HepG2 (cell line): ENCODE results near the gene TLK2.

Experiments
- BRCA1 ChIP-seq: sonication (generic); formaldehyde crosslinking; IDR thresholded peaks from 2 replicates; pipeline ENCODE4 v1.4.0; 2020; ENCODE audit warnings: missing genetic modification reagents
- CTCF ChIP-seq: sonication (generic); formaldehyde crosslinking; IDR thresholded peaks from 2 replicates; pipeline ENCODE4 v1.5.0; 2020; ENCODE audit warnings: mild to moderate bottlenecking, missing genetic modification reagents, moderate library complexity
- EZH2 ChIP-seq: conservative IDR thresholded peaks from 2 replicates; pipeline ENCODE4 v1.6.1; 2012; ENCODE audit warnings: mild to moderate bottlenecking, low read depth, low read length, moderate library complexity
- NFE2L1 ChIP-seq: sonication (generic); formaldehyde crosslinking; IDR thresholded peaks from 2 replicates; pipeline ENCODE4 v1.4.0; 2020; ENCODE audit warnings: missing genetic modification reagents, mild to moderate bottlenecking, borderline replicate concordance
- SIN3A ChIP-seq: IDR thresholded peaks from 2 replicates; pipeline ENCODE4 v1.6.1; 2011; ENCODE audit warnings: low read depth, mild to moderate bottlenecking, control low read depth, low read length, borderline replicate concordance
- THYN1 ChIP-seq: sonication (generic); formaldehyde crosslinking; IDR thresholded peaks from 2 replicates; pipeline ENCODE4 v1.8.1; 2023; ENCODE audit warnings: low read depth, mild to moderate bottlenecking, moderate library complexity, missing genetic modification reagents, borderline replicate concordance
- ZNF136 ChIP-seq: sonication (generic); formaldehyde crosslinking; IDR thresholded peaks from 2 replicates; pipeline ENCODE4 v1.8.1; 2022; ENCODE audit warnings: low read depth, mild to moderate bottlenecking, moderate library complexity, missing genetic modification reagents
- ZNF512 ChIP-seq: sonication (generic); formaldehyde crosslinking; IDR thresholded peaks from 2 replicates; pipeline ENCODE4 v1.4.0; 2020; ENCODE audit warnings: mild to moderate bottlenecking, missing genetic modification reagents

GRCh38 chr17:62648956-62649294, 170.3 kb downstream of the TLK2 start:
- TF ChIP-seq ZNF512 (CRISPR knock-in tag) = no peak
- no peak for TF ChIP-seq CTCF (CRISPR knock-in tag)
- TF ChIP-seq ZNF136 (CRISPR knock-in tag) = no peak
- no peak for TF ChIP-seq EZH2
- no peak for TF ChIP-seq SIN3A
- no peak for TF ChIP-seq BRCA1 (CRISPR knock-in tag)
- TF ChIP-seq THYN1 (CRISPR knock-in tag) = no peak
- TF ChIP-seq NFE2L1 = no peak
